Neuronal stem cell (in vitro differentiated cells): ENCODE data around the gene CLIP1.
A peak's percentile ranks its signal among the peaks of the same experiment; 100 is the strongest.

Experiments used
- DNase-seq: peaks from one replicate; pipeline ENCODE4 v3.0.0-alpha.2; 2013; ENCODE audit warnings: low spot score
- H2AFZ ChIP-seq: one replicate; pipeline ENCODE4 v1.6.1; 2013; ENCODE audit warnings: mild to moderate bottlenecking, low read length, inconsistent platforms
- H2AK5ac ChIP-seq: 2 replicates; pipeline ENCODE4 v1.6.1; 2013; ENCODE audit warnings: low read depth, mild to moderate bottlenecking, inconsistent platforms, low read length, moderate library complexity, mixed read lengths
- H2BK120ac ChIP-seq: 2 replicates; pipeline ENCODE4 v1.6.1; 2013; ENCODE audit warnings: low read depth, mild to moderate bottlenecking, inconsistent platforms, low read length, moderate library complexity, mixed read lengths
- H2BK12ac ChIP-seq: one replicate; pipeline ENCODE4 v1.6.1; 2013; ENCODE audit warnings: low read length, inconsistent platforms
- H2BK15ac ChIP-seq: 2 replicates; pipeline ENCODE4 v1.6.1; 2013; ENCODE audit warnings: mild to moderate bottlenecking, low read length, inconsistent platforms, mixed read lengths
- H2BK5ac ChIP-seq: one replicate; pipeline ENCODE4 v1.6.1; 2013; ENCODE audit warnings: inconsistent platforms, mild to moderate bottlenecking, low read length, moderate library complexity
- H3K14ac ChIP-seq: one replicate; pipeline ENCODE4 v1.6.1; 2013; ENCODE audit warnings: low read length, inconsistent platforms
- H3K18ac ChIP-seq: 2 replicates; pipeline ENCODE4 v1.6.1; 2013; ENCODE audit warnings: low read length, inconsistent platforms
- H3K23ac ChIP-seq: 2 replicates; pipeline ENCODE4 v1.6.1; 2013; ENCODE audit warnings: low read depth, mild to moderate bottlenecking, mixed read lengths, low read length, inconsistent platforms; ENCODE audit not compliant: poor library complexity
- H3K27ac ChIP-seq: replicated peaks from 3 replicates; pipeline ENCODE4 v1.5.1; 2013; ENCODE audit warnings: low read length, inconsistent platforms
- H3K27me3 ChIP-seq, 3 experiments: 2 replicates each; pipeline ENCODE4 v1.6.1; 2013; ENCODE audit warnings: low read length in 3 of 3, mild to moderate bottlenecking in 2 of 3, inconsistent platforms in 1 of 3, low read depth in 1 of 3, mixed read lengths in 1 of 3, moderate library complexity in 1 of 3; ENCODE audit not compliant: control insufficient read depth in 3 of 3, insufficient read depth in 3 of 3
- H3K36me3 ChIP-seq, 2 donors: replicated peaks in 1 of 2; 2 replicates each; pipeline ENCODE4 v1.6.1; 2013; ENCODE audit warnings: low read length in 2 of 2; ENCODE audit not compliant: control insufficient read depth in 2 of 2, insufficient read depth in 2 of 2
- H3K4ac ChIP-seq: 2 replicates; pipeline ENCODE4 v1.6.1; 2013; ENCODE audit warnings: inconsistent platforms, mild to moderate bottlenecking, low read length, moderate library complexity
- H3K4me1 ChIP-seq, 2 donors: 1 replicate in 1 of 2; 2 replicates in 1 of 2; pipeline ENCODE4 v1.6.1; 2013; ENCODE audit warnings: low read length in 2 of 2, low read depth in 1 of 2; ENCODE audit not compliant: control insufficient read depth in 2 of 2, insufficient read depth in 1 of 2
- H3K4me2 ChIP-seq: one replicate; pipeline ENCODE4 v1.6.1; 2013; ENCODE audit warnings: mild to moderate bottlenecking, low read length, inconsistent platforms; ENCODE audit not compliant: insufficient read depth, poor library complexity, severe bottlenecking
- H3K4me3 ChIP-seq, 2 donors: 2 replicates each; pipeline ENCODE4 v1.5.1; 2013; ENCODE audit warnings: low read length in 2 of 2, mild to moderate bottlenecking in 2 of 2, inconsistent platforms in 1 of 2, moderate library complexity in 1 of 2
- H3K79me1 ChIP-seq: one replicate; pipeline ENCODE4 v1.6.1; 2013; ENCODE audit warnings: low read depth, mild to moderate bottlenecking, inconsistent platforms, low read length, moderate library complexity
- H3K9ac ChIP-seq: one replicate; pipeline ENCODE4 v1.6.1; 2013; ENCODE audit warnings: mild to moderate bottlenecking, low read depth, low read length, inconsistent platforms; ENCODE audit not compliant: poor library complexity
- H3K9me3 ChIP-seq, 2 donors: replicated peaks in 1 of 2; 2 replicates each; pipeline versions ENCODE3 to v1.6.1; 2013; ENCODE audit warnings: low read length in 2 of 2, mild to moderate bottlenecking in 2 of 2, inconsistent platforms in 1 of 2, low read depth in 1 of 2, mixed read lengths in 1 of 2, moderate library complexity in 1 of 2; ENCODE audit not compliant: control insufficient read depth in 2 of 2, insufficient read depth in 1 of 2
- H4K8ac ChIP-seq: one replicate; pipeline ENCODE4 v1.6.1; 2013; ENCODE audit warnings: low read depth, mild to moderate bottlenecking, inconsistent platforms, low read length, moderate library complexity
- H4K91ac ChIP-seq: one replicate; pipeline ENCODE4 v1.6.1; 2013; ENCODE audit warnings: low read length, low read depth, mild to moderate bottlenecking, inconsistent platforms; ENCODE audit not compliant: poor library complexity
- WGBS, 2 donors: extraction: QIAGEN DNeasy Blood & Tissue Kit; methylation state at CpG; one replicate each; pipeline ENCODE4 v1.1.7; 2013; ENCODE audit warnings: missing lambda C conversion rate in 2 of 2, mixed read lengths in 1 of 2; ENCODE audit not compliant: insufficient read length in 2 of 2, insufficient replicate concordance in 1 of 2; ENCODE audit errors: extremely low coverage in 2 of 2; 5-methylcytosine and 5-hydroxymethylcytosine counted together

Gene CLIP1

GRCh38 chr12:122454739-122455138 is 32.3 kb upstream of the CLIP1 start:
- Histone ChIP-seq H3K4me3 (no peak overlapping the region), H4K91ac (no peak overlapping the region), H2BK12ac (no peak overlapping the region), H3K79me1 (peaks cover 1% of the 10 kb centered on the region), H3K9me3 (no peaks in the 10 kb centered on the region), H3K18ac (no peak overlapping the region), H2AK5ac (no peak overlapping the region), H3K4ac (no peak overlapping the region), H2BK15ac (no peak overlapping the region), H2AFZ (peak overlapping the region; percentile 4), H3K9ac (no peak overlapping the region), H2BK5ac (no peak overlapping the region), H3K27me3 (no peaks in the 10 kb centered on the region), H3K27ac (peak overlapping the region; percentile 70), H3K36me3 (no peaks in the 10 kb centered on the region), H4K8ac (no peak overlapping the region), H3K4me1 (peaks cover 4 to 6% of the 10 kb centered on the region in 2 donors), H3K14ac (no peak overlapping the region), H2BK120ac (no peak overlapping the region), H3K23ac (no peak overlapping the region), H3K4me2 (no peak overlapping the region)
- peak; percentile 9 for DNase-seq
- WGBS, 2 donors, result no CpG with 5 or more reads among the region's 6 CpGs

DNA sequence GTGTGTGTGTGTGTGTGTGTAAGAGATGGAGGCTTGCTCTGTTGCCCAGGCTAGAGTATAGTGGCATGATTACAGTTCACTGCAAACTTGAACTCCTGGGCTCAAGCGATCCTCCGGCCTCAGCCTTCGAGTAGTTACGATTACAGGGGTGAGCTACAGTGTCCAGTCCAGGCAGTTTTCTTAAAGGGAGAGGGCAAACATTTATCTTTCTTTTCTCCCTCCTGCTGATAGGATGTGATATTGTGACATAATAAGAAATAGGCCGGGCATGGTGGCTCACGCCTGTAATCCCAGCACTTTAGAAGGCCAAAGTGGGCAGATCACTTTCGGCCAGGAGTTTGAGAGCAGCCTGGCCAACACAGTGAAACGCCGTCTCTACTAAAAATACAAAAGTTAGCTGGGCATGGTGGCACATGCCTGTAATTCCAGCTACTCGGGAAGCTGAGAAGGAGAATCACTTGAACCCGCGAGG is 31.8 kb upstream of the CLIP1 start:
- H3K14ac ChIP-seq, result no peak overlapping the region
- H3K9ac ChIP-seq, result no peak overlapping the region
- WGBS, 2 donors, result no CpG with 5 or more reads among the region's 12 CpGs
- no peak overlapping the region for H2BK120ac ChIP-seq
- H3K27ac ChIP-seq, result no peak overlapping the region
- H3K23ac ChIP-seq, result no peak overlapping the region
- H3K9me3 ChIP-seq, result no peaks in the 10 kb centered on the region
- DNase-seq, result no peak
- H4K8ac ChIP-seq, result no peak overlapping the region
- H3K36me3 ChIP-seq, result no peaks in the 10 kb centered on the region
- no peak overlapping the region for H2AK5ac ChIP-seq
- H4K91ac ChIP-seq, result no peak overlapping the region
- no peaks in the 10 kb centered on the region for H3K27me3 ChIP-seq
- H3K4me1 ChIP-seq, result peaks cover 4 to 6% of the 10 kb centered on the region in 2 donors
- no peak overlapping the region for H2BK5ac ChIP-seq
- peak overlapping the region; percentile 67 for H2AFZ ChIP-seq
- H2BK12ac ChIP-seq, result peak overlapping the region; percentile 69
- H3K4me2 ChIP-seq, result no peak overlapping the region
- peaks cover 1% of the 10 kb centered on the region for H3K79me1 ChIP-seq
- no peak overlapping the region for H3K4ac ChIP-seq
- H3K4me3 ChIP-seq, result no peak overlapping the region
- no peak overlapping the region for H2BK15ac ChIP-seq
- no peak overlapping the region for H3K18ac ChIP-seq

DNA sequence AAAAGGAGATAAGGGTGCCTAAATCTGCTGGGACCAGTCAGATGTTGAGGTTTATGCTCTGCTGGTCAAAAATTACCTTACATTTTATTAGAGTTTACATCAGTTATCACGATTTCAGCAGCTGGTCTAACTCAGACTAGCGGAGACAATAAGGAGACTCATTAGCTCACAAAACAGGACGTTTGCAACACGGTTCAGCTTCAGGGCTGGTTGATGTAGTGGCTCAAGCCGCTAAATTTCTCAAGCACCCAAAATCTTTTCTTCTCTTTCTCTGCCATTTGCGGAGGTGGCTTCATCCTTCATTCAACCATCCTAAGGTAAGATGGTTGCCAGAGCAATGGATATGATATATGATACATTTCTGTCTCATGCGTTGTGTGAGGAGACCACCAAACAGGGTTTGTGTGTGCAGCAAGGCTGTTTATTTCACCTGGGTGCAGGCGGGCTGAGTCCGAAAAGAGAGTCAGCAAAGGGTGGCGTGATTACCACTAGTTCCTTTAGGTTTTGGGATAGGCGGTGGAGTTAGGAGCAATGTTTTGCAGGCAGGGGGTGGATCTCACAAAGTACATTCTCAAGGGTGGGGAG is 30.3 kb upstream of the CLIP1 start:
- Histone ChIP-seq H2BK120ac (no peak overlapping the region), H4K8ac (no peak overlapping the region), H3K27ac (no peak overlapping the region), H3K14ac (no peak overlapping the region), H3K36me3 (no peaks in the 10 kb centered on the region), H3K9me3 (no peaks in the 10 kb centered on the region), H3K18ac (no peak overlapping the region), H2AFZ (peak overlapping the region; percentile 64), H3K4me1 (peaks cover 4 to 6% of the 10 kb centered on the region in 2 donors), H3K9ac (no peak overlapping the region), H3K4me2 (no peak overlapping the region), H3K27me3 (no peaks in the 10 kb centered on the region), H3K79me1 (peaks cover 1% of the 10 kb centered on the region), H2BK5ac (no peak overlapping the region), H2AK5ac (no peak overlapping the region), H3K4ac (no peak overlapping the region), H3K23ac (no peak overlapping the region), H2BK15ac (no peak overlapping the region), H2BK12ac (no peak overlapping the region), H4K91ac (no peak overlapping the region), H3K4me3 (no peak overlapping the region)
- WGBS, 2 donors, result no CpG with 5 or more reads among the region's 11 CpGs
- no peak for DNase-seq

- Histone ChIP-seq H3K4me2 (no peak overlapping the region), H3K4me3 (no peak overlapping the region), H2BK120ac (no peak overlapping the region), H3K9me3 (no peaks in the 10 kb centered on the region), H4K91ac (no peak overlapping the region), H2AK5ac (no peak overlapping the region), H3K18ac (no peak overlapping the region), H2BK15ac (no peak overlapping the region), H3K14ac (no peak overlapping the region), H2BK12ac (no peak overlapping the region), H2BK5ac (no peak overlapping the region), H3K4ac (no peak overlapping the region), H3K27ac (no peak overlapping the region), H3K9ac (no peak overlapping the region), H2AFZ (no peak overlapping the region), H4K8ac (no peak overlapping the region), H3K79me1 (peaks cover 1% of the 10 kb centered on the region), H3K27me3 (no peaks in the 10 kb centered on the region), H3K4me1 (peaks cover 0 to 6% of the 10 kb centered on the region in 2 donors), H3K23ac (no peak overlapping the region), H3K36me3 (no peaks in the 10 kb centered on the region)
- no CpG with 5 or more reads among the region's 2 CpGs for WGBS, 2 donors
- no peak for DNase-seq
Observed at GRCh38 chr12:122449317-122449716, 26.8 kb upstream of the CLIP1 start.
